Fibroblast of lung (primary cell): Measurements from ENCODE around the gene BCL11A.

Experiments
- CTCF ChIP-seq, 2 donors: IDR thresholded peaks in 1 of 2; conservative IDR thresholded peaks in 1 of 2; 1 replicate in 1 of 2; 2 replicates in 1 of 2; pipeline ENCODE4 v1.5.1; 2011 to 2012; ENCODE audit warnings: low read length in 2 of 2, control low read depth in 1 of 2, inconsistent platforms in 1 of 2, low read depth in 1 of 2, mild to moderate bottlenecking in 1 of 2
- EZH2 ChIP-seq: IDR thresholded peaks from 2 replicates; pipeline ENCODE4 v1.5.1; 2012; ENCODE audit warnings: low read length, control low read depth, mild to moderate bottlenecking; ENCODE audit errors: missing control alignments

DNA sequence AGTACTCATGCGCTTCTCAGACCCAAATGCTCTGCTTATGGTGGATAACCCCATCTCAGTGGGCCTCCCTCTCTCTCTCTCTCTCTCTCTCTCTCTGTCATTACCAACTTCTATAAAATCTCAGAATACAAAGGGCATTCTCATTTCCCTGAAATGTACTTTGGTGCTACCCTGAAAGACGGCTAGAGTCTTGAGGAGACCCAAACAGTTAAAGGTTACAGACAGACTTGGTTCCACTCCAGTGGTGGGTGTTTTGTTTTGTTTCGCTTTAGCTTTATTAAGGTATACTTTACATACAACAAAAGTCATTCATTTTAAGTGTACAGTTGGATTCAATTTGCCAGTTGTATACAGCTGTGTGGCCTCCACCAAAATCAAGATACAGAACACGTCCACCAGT, 60.9 kb downstream of the BCL11A start:
- TF ChIP-seq CTCF (conservative IDR thresholded peaks at IDR 0.05 in 1 of 2, IDR thresholded peaks at IDR 0.05 in 1 of 2; ENCODE audit: low read depth in 1 of 2, low read length in 2 of 2) (no peak), EZH2 (no peak)
